SU-DHL-6 (cell line): Measurements from ENCODE around the gene UBTF.

ENCODE experiments used
- H2AFZ ChIP-seq: fragments of 200-600 bp; sonication (generic); 2 replicates; pipeline ENCODE4 v1.6.1; 2014; ENCODE audit warnings: low read depth, mild to moderate bottlenecking, moderate library complexity, mixed read lengths, antibody characterized with exemption, low read length; ENCODE audit not compliant: severe bottlenecking
- H3F3A ChIP-seq: fragments of 200-600 bp; shearing (Covaris generic); 2 replicates; pipeline ENCODE4 v1.6.0; 2016; ENCODE audit warnings: antibody characterized with exemption, mild to moderate bottlenecking; ENCODE audit not compliant: insufficient read depth
- H3K27ac ChIP-seq: fragments of 200-600 bp; sonication (generic); 2 replicates; pipeline ENCODE4 v1.5.1; 2016; ENCODE audit warnings: low read depth, mild to moderate bottlenecking, low read length, moderate library complexity, mixed read lengths
- H3K27me3 ChIP-seq: fragments of 200-600 bp; sonication (generic), shearing (Covaris generic); 2 replicates; pipeline ENCODE4 v1.6.0; 2014; ENCODE audit warnings: mild to moderate bottlenecking, low read length
- H3K36me3 ChIP-seq: fragments of 200-600 bp; sonication (generic); 2 replicates; pipeline ENCODE4 v1.6.1; 2014; ENCODE audit warnings: mild to moderate bottlenecking, low read length, mixed read lengths
- H3K4me2 ChIP-seq: fragments of 300-600, 200-600 bp; shearing (Covaris generic), sonication (generic); 2 replicates; pipeline ENCODE4 v1.6.0; 2014; ENCODE audit warnings: low read length, low read depth, mild to moderate bottlenecking; ENCODE audit not compliant: poor library complexity, severe bottlenecking
- H3K4me3 ChIP-seq: fragments of 200-600 bp; sonication (generic); 2 replicates; pipeline ENCODE4 v1.5.1; 2014; ENCODE audit warnings: antibody characterized with exemption, low read length, mild to moderate bottlenecking, mixed read lengths; ENCODE audit not compliant: insufficient read depth, poor library complexity, severe bottlenecking
- H3K79me2 ChIP-seq: fragments of 200-600 bp; sonication (generic); 2 replicates; pipeline ENCODE4 v1.6.1; 2014; ENCODE audit warnings: mild to moderate bottlenecking, low read length, moderate library complexity; ENCODE audit not compliant: insufficient read depth
- H3K9ac ChIP-seq: fragments of 200-600 bp; sonication (generic); 2 replicates; pipeline ENCODE4 v1.7.0; 2014; ENCODE audit warnings: mild to moderate bottlenecking, low read length
- H3K9me2 ChIP-seq: fragments of 200-600 bp; sonication (generic); replicated peaks from 2 replicates; pipeline ENCODE4 v1.6.1; 2014; ENCODE audit warnings: low read length; ENCODE audit not compliant: insufficient read depth
- H3K9me3 ChIP-seq: fragments of 200-600 bp; sonication (generic); 2 replicates; pipeline ENCODE4 v1.6.1; 2014; ENCODE audit warnings: low read length, mixed read lengths; ENCODE audit not compliant: insufficient read depth
- H4K20me1 ChIP-seq: fragments of 200-600 bp; sonication (generic); 2 replicates; pipeline ENCODE4 v1.6.1; 2014; ENCODE audit warnings: low read depth, mild to moderate bottlenecking, antibody characterized with exemption, low read length, moderate library complexity, mixed read lengths
- CTCF ChIP-seq: fragments of 200-600 bp; sonication (generic); IDR thresholded peaks from one replicate; pipeline ENCODE4 v1.5.1; 2017; ENCODE audit warnings: antibody characterized with exemption, mild to moderate bottlenecking, low read length, moderate library complexity; ENCODE audit not compliant: insufficient read depth, poor library complexity, severe bottlenecking
- EZH2phosphoT487 ChIP-seq: fragments of 200-600 bp; sonication (generic), shearing (Covaris generic); conservative IDR thresholded peaks from 2 replicates; pipeline ENCODE4 v1.6.1; 2018; ENCODE audit warnings: mild to moderate bottlenecking, antibody characterized with exemption, low read length, moderate library complexity, mixed read lengths

The UBTF gene

GRCh38 chr17:44267165-44267455 lies 47.6 kb upstream of the UBTF start:
- Histone ChIP-seq H3K36me3 (no peaks in the 10 kb centered on the region), H3K9me3 (no peaks in the 10 kb centered on the region), H4K20me1 (no peaks in the 10 kb centered on the region), H3K27ac (no peak overlapping the region), H2AFZ (no peak overlapping the region), H3F3A (no peaks in the 10 kb centered on the region), H3K4me2 (no peak overlapping the region), H3K9me2 (no peaks in the 10 kb centered on the region), H3K79me2 (no peaks in the 10 kb centered on the region), H3K9ac (no peak overlapping the region), H3K27me3 (no peaks in the 10 kb centered on the region), H3K4me3 (no peak overlapping the region)
- TF ChIP-seq EZH2phosphoT487 (no peak), CTCF (no peak)

GRCh38 chr17:44266402-44267164 lies 47.1 kb upstream of the UBTF start:
- Histone ChIP-seq H4K20me1 (no peaks in the 10 kb centered on the region), H3K4me3 (no peak overlapping the region), H3K27me3 (no peaks in the 10 kb centered on the region), H3K36me3 (no peaks in the 10 kb centered on the region), H3K9me3 (no peaks in the 10 kb centered on the region), H3F3A (no peaks in the 10 kb centered on the region), H3K9me2 (no peaks in the 10 kb centered on the region), H3K9ac (no peak overlapping the region), H2AFZ (no peak overlapping the region), H3K27ac (no peak overlapping the region), H3K4me2 (no peak overlapping the region), H3K79me2 (no peaks in the 10 kb centered on the region)
- no peak for TF ChIP-seq CTCF
- no peak for TF ChIP-seq EZH2phosphoT487

GRCh38 chr17:44263345-44263902 lies 43.9 kb upstream of the UBTF start:
- Histone ChIP-seq H3K9me2 (no peaks in the 10 kb centered on the region), H4K20me1 (no peaks in the 10 kb centered on the region), H3K27ac (no peak overlapping the region), H3K27me3 (no peaks in the 10 kb centered on the region), H3K4me3 (no peak overlapping the region), H3K79me2 (no peaks in the 10 kb centered on the region), H3F3A (no peaks in the 10 kb centered on the region), H2AFZ (no peak overlapping the region), H3K4me2 (no peak overlapping the region), H3K9me3 (no peaks in the 10 kb centered on the region), H3K9ac (no peak overlapping the region), H3K36me3 (no peaks in the 10 kb centered on the region)
- TF ChIP-seq EZH2phosphoT487: no peak
- TF ChIP-seq CTCF: no peak
